Heart right ventricle (tissue), 16 donors: ENCODE data around the gene MUC5AC. TPM values are rescaled to one million over a fixed set of nuclear protein-coding genes. Genes with fewer than 3 reads are reported as not detected.

ENCODE experiments used
- ATAC-seq, 8 donors: fragments of 200-7000 bp; cut with Tn5 transposase; one replicate each; pipeline ENCODE4 v1.9.1; 2020; ENCODE audit warnings: mild to moderate bottlenecking in 8 of 8, moderate library complexity in 8 of 8, moderate number of reproducible peaks in 1 of 8
- DNase-seq, 2 donors: peaks; one replicate each; pipeline ENCODE4 v3.0.0-alpha.2; 2020
- H3K27ac ChIP-seq, 10 donors: fragments of 200-600 bp; sonication (generic) in 2 of 10; one replicate each; pipeline versions ENCODE4 v1.5.0 to v1.8.0; 2020 to 2022; ENCODE audit warnings: mild to moderate bottlenecking in 3 of 10
- H3K27me3 ChIP-seq, 7 donors: fragments of 200-600 bp; one replicate each; pipeline ENCODE4 v1.8.0; 2021 to 2022; ENCODE audit warnings: mild to moderate bottlenecking in 2 of 7
- H3K36me3 ChIP-seq, 9 donors: fragments of 200-600 bp; sonication (generic) in 1 of 9; one replicate each; pipeline versions ENCODE4 v1.5.0 to v1.8.0; 2020 to 2022; ENCODE audit warnings: mild to moderate bottlenecking in 2 of 9
- H3K4me1 ChIP-seq, 9 donors: fragments of 200-600 bp; sonication (generic) in 1 of 9; one replicate each; pipeline versions ENCODE4 v1.5.0 to v1.8.0; 2020 to 2022; ENCODE audit warnings: mild to moderate bottlenecking in 4 of 9
- H3K4me3 ChIP-seq, 10 donors: fragments of 200-600 bp; sonication (generic) in 2 of 10; one replicate each; pipeline versions ENCODE4 v1.5.0 to v1.8.0; 2020 to 2022; ENCODE audit warnings: mild to moderate bottlenecking in 7 of 10, moderate library complexity in 2 of 10
- H3K9me3 ChIP-seq, 11 donors: fragments of 200-600 bp in 10 of 11; sonication (generic) in 2 of 11; one replicate each; pipeline versions ENCODE4 v1.5.0 to v1.8.0; 2013 to 2022; ENCODE audit warnings: mild to moderate bottlenecking in 2 of 11, control low read depth in 1 of 11, moderate library complexity in 1 of 11
- WGBS, 2 donors: extraction: QIAGEN DNeasy Blood & Tissue Kit; methylation state at CpG; one replicate each; pipeline ENCODE4 v1.1.7; 2013; ENCODE audit warnings: inconsistent platforms in 1 of 2; 5-methylcytosine and 5-hydroxymethylcytosine counted together
- intact Hi-C, 10 donors: fragments of 100-400 bp; cut with DNase I; formaldehyde crosslinking; loops; one replicate each; pipeline versions ENCODE4 v1.11.1 to v1.14.2; 2022
- polyA plus RNA-seq, 2 donors: library from polyadenylated mRNA; stranded (reverse); fragments of 200-250 nt; gene quantifications; one replicate each; pipeline ENCODE4 v1.2.3, GENCODE V29; 2013
- total RNA-seq, 10 donors: library from RNA; stranded (reverse); fragmentation: NEBNext Ultra II Directional in 3 of 10; extraction: Animal tissue kit (Norgen Biotek cat#: 25700) in 3 of 10; gene quantifications; one replicate each; pipeline versions ENCODE4 v1.2.1 to v1.2.4, GENCODE V29; 2021 to 2023
- TF ChIP-seq, protein P1 (sequence below), 9 donors: fragments of 200-600 bp; sonication (generic) in 2 of 9; IDR thresholded peaks; one replicate each; pipeline versions ENCODE4 v1.5.0 to v1.8.0; 2021 to 2022; ENCODE audit warnings: antibody characterized with exemption in 9 of 9, mild to moderate bottlenecking in 5 of 9, moderate library complexity in 1 of 9
- donor health status: Arrhythmogenic right ventricular cardiomyopathy.
- donor health status: ischemic (EF 13 %, LVEDD 7.1; RV severe dilation, severe dysfunction).
- donor health status: healthy with polysubstance abuse.
- donor health status: DM: no; HTN: yes; CAD: no.
- donor health status: DM: no; HTN: no; CAD: no.
- donor health status: ischemic (EF 25% LVEDD 6.9; RV normal size, moderate dysfunction).
- donor health status: ischemic (EF 25% LVEDD 5.7; RV mildly dilated, moderate dysfunction).
- donor health status: healthy.
- donor health status: DM: yes; HTN: yes; CAD: no.
- donor health status: Ischemic cardiomyopathy.
- donor health status: ischemic (EF 35%, LVEDD 5.7; RV mildly dilated, moderate dysfunction).
- donor health status: nonischemic (EF 11% LVEDD 7.7; RV severe dilation, severe dysfunction).
- donor health status: DM: yes; HTN: yes; CAD: no.
- donor health status: PGD.
- donor health status: ischemic (EF 29% LVEDD 5.4; RV normal size, mild dysfunction).
- donor health status: nonischemic (EF 23%, LVEDD 6.1; RV moderate dilation, normal function).

MUC5AC gene
- total and polyA plus RNA-seq, 12 donors = not detected

DNA sequence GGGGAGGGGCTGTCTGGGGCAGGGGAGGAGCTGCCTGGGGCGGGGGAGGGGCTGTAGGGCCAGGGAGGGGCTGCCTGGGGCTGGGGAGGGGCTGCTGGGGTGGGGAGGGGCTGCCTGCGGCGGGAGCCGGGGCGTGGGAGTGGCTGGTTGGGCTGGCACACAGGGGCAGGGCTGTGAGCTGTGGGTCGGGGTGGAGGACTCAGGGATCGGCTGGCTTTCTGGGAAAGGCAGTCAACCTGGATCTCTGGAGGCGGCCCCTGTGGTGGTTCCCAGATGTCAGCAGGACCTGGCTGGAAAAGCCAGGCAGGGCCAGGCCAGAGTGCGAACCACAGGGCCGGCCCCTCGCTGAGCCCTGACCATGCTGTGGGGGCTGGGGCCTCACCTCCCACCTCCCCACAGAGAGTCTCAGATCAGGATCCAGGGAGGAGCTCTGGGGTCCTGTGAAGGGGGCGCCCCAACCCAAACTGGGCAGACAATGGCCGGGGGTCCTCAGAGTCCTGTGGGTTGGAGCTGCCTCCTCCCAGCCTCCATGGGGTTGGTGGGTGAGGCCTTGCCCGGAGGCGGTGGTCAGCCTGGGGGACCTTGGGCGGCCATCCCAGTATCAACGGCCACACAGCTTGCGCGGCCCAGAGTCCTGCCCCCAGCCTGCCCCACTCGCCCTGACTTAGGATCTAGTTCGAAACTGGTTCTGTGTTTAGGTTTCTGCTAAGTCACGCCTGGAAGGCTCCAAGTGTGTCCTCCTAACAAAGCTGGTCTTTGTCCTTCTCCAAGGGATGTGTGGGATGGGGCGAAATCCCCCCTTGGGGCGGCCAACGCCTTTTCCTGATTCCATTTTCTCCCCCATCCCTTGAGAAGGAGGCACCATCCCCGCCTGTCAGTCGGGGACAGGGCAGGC is 67.0 kb downstream of the MUC5AC start:
- Histone ChIP-seq H3K4me3 (no peak overlapping the region), H3K27ac (no peak overlapping the region), H3K27me3 (peaks cover 5 to 96% (median 83%) of the 10 kb centered on the region in 7 donors), H3K4me1 (no peaks in the 10 kb centered on the region), H3K9me3 (no peaks in the 10 kb centered on the region), H3K36me3 (no peaks in the 10 kb centered on the region)
- peak in 1 of 2 donors; percentile 9 for DNase-seq
- intact Hi-C loops = no loop called here
- no peak for ATAC-seq
- WGBS, 2 donors = 50 to 54% methylated on average over 27 of the region's 27 CpGs
- TF ChIP-seq, protein P1, sequence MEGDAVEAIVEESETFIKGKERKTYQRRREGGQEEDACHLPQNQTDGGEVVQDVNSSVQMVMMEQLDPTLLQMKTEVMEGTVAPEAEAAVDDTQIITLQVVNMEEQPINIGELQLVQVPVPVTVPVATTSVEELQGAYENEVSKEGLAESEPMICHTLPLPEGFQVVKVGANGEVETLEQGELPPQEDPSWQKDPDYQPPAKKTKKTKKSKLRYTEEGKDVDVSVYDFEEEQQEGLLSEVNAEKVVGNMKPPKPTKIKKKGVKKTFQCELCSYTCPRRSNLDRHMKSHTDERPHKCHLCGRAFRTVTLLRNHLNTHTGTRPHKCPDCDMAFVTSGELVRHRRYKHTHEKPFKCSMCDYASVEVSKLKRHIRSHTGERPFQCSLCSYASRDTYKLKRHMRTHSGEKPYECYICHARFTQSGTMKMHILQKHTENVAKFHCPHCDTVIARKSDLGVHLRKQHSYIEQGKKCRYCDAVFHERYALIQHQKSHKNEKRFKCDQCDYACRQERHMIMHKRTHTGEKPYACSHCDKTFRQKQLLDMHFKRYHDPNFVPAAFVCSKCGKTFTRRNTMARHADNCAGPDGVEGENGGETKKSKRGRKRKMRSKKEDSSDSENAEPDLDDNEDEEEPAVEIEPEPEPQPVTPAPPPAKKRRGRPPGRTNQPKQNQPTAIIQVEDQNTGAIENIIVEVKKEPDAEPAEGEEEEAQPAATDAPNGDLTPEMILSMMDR (IDR thresholded peaks at IDR 0.05) = no peak

DNA sequence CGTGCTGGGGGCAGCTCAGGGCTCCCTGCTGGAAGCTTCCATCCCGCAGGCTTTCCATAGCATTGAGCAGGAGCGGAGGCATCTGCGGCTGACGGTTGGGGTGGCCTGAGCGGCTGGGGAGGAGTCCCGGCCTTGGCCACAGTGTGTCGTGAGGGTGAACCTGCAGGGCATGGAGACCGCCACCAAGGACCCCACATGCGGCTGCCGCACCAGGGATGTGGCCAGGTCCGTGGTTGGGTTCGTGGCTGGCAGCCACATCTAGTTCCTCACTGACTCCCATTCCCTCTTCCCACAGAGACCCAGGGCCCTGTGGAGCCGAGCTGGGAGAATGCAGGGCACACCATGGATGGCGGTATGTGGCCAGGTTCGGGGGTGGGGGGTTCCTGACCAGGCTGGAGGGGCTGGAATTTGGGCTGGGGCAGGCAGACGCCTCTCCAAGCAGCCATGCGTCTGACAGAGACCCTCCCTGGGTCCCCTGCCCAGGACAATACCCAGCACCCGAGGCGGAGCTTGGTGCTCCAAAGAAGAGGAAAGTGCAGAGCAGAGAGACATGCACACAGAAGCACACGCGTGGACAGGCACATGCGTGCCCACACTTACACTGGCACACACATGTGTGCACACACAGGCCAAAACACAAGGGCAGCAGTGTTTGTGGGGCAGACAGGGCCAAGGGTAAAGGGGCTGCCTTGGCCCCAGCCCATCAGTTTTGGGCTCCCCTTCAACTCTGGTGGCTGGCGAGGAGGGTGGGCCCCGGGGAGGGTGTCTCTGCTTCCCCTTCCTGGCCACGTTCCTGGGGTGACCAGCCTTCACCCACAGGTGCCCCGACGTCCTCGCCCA is 67.9 kb downstream of the MUC5AC start:
- intact Hi-C loops = no loop called here
- no peak overlapping the region for H3K4me3 ChIP-seq
- TF ChIP-seq, protein P1 (IDR thresholded peaks at IDR 0.05) = no peak

DNA sequence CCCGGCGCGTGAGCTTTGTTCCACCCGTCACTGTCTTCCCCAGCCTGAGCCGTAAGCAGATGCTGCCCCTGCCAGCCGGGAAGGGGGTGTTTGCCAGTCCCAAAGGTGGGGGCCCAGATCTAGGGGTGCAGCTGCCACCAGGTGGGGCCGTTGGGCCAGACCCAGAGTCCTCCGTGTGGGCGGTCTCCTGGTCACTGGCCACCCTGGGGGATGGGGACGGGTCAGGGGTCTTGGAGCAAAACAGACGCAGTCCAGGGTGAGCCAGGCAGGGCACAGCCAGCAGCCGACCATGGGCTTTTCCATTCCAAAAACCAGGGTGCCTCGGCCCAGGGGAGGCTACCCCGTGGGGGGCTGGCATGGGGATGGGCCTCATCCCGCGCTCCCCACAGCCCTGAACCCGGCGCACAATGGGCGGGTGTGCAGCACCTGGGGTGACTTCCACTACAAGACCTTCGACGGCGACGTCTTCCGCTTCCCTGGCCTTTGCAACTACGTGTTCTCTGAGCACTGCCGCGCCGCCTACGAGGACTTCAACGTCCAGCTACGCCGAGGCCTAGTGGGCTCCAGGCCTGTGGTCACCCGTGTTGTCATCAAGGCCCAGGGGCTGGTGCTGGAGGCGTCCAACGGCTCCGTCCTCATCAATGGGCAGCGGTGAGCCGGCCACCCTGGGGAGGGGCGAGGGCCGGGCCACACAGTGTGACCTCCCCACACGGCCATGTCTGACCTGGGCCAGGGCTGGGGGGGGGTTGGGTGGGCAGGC is 68.7 kb downstream of the MUC5AC start:
- ATAC-seq (peak in 1 of 8 donors; percentile 12), DNase-seq (peak in 1 of 2 donors; percentile 9)
- TF ChIP-seq, protein P1 (IDR thresholded peaks at IDR 0.05) = peak in 1 of 9 donors; percentile 18
- intact Hi-C loops = no loop called here
- Histone ChIP-seq H3K36me3 (no peaks in the 10 kb centered on the region), H3K27ac (no peak overlapping the region), H3K9me3 (no peaks in the 10 kb centered on the region), H3K4me1 (no peaks in the 10 kb centered on the region), H3K27me3 (peaks cover 9 to 94% (median 79%) of the 10 kb centered on the region in 7 donors), H3K4me3 (no peak overlapping the region)
- WGBS, 2 donors = 78 to 79% methylated on average over 41 of the region's 41 CpGs

More for the DNA sequence above, 67.9 kb downstream of the MUC5AC start:
- Histone ChIP-seq H3K9me3 (no peaks in the 10 kb centered on the region), H3K36me3 (no peaks in the 10 kb centered on the region), H3K4me1 (no peaks in the 10 kb centered on the region), H3K27ac (no peak overlapping the region), H3K27me3 (peaks cover 9 to 96% (median 82%) of the 10 kb centered on the region in 7 donors)
- ATAC-seq (no peak), DNase-seq (peak in 1 of 2 donors; percentile 5)
- WGBS, 2 donors = 80 to 82% methylated on average over 28 to 29 of the region's 29 CpGs
